Upper lobe of left lung (tissue), 4 donors: ENCODE data around the gene PRIMPOL.

Source experiments
- CTCF ChIP-seq, 6 experiments: fragments of 450-650 bp in 4 of 6; fragments of 200-600 bp in 2 of 6; sonication (generic) in 2 of 6; IDR thresholded peaks; one replicate each; pipeline ENCODE4 v1.5.1; 2016 to 2019; ENCODE audit warnings: antibody characterized with exemption in 6 of 6
- EP300 ChIP-seq, 4 donors: sonication (generic); formaldehyde crosslinking; IDR thresholded peaks; one replicate each; pipeline ENCODE4 v1.5.1; 2017; ENCODE audit warnings: antibody characterized with exemption in 4 of 4, control low read depth in 2 of 4
- POLR2A ChIP-seq, 4 donors: fragments of 450-650 bp; IDR thresholded peaks; one replicate each; pipeline ENCODE4 v1.5.1; 2016 to 2017; ENCODE audit warnings: antibody characterized with exemption in 4 of 4, mild to moderate bottlenecking in 2 of 4

GRCh38 chr4:184669251-184669650 lies 19.7 kb downstream of the PRIMPOL start:
- TF ChIP-seq CTCF (IDR thresholded peaks at IDR 0.05): no peak
- no peak for TF ChIP-seq POLR2A (IDR thresholded peaks at IDR 0.05)
- no peak for TF ChIP-seq EP300 (IDR thresholded peaks at IDR 0.05)
